Muscle layer of colon (tissue), 2 donors: ENCODE measurements around the gene DVL2.
"Not testable (repeated sequence)": the region's sequence is repeated elsewhere in the genome, so short reads cannot be mapped to it uniquely, and the experiment has no call there.

Experiments used
- H3K27ac ChIP-seq: one replicate; pipeline ENCODE4 v1.7.0; 2013; ENCODE audit warnings: low read depth, mild to moderate bottlenecking, low read length, moderate library complexity
- H3K27me3 ChIP-seq, 2 donors: one replicate each; pipeline ENCODE4 v1.7.0; 2013; ENCODE audit warnings: low read length in 2 of 2, mild to moderate bottlenecking in 2 of 2; ENCODE audit not compliant: insufficient read depth in 2 of 2, control insufficient read depth in 1 of 2
- H3K36me3 ChIP-seq: one replicate; pipeline ENCODE4 v1.7.0; 2013; ENCODE audit warnings: mild to moderate bottlenecking, low read length; ENCODE audit not compliant: insufficient read depth
- H3K4me1 ChIP-seq: one replicate; pipeline ENCODE4 v1.7.0; 2013; ENCODE audit warnings: mild to moderate bottlenecking, low read length; ENCODE audit not compliant: insufficient read depth
- H3K4me3 ChIP-seq, 2 donors: one replicate each; pipeline ENCODE4 v1.7.0; 2013; ENCODE audit warnings: low read length in 2 of 2, low read depth in 1 of 2, mild to moderate bottlenecking in 1 of 2, moderate library complexity in 1 of 2
- H3K9ac ChIP-seq: one replicate; pipeline ENCODE4 v1.7.0; 2013; ENCODE audit warnings: low read length
- H3K9me3 ChIP-seq: one replicate; pipeline ENCODE4 v1.7.0; 2013; ENCODE audit warnings: mild to moderate bottlenecking, low read length
- donor health status: abdominal sarcoma.
- donor health status: Adenocarcinoma of cecum.

Gene DVL2

DNA sequence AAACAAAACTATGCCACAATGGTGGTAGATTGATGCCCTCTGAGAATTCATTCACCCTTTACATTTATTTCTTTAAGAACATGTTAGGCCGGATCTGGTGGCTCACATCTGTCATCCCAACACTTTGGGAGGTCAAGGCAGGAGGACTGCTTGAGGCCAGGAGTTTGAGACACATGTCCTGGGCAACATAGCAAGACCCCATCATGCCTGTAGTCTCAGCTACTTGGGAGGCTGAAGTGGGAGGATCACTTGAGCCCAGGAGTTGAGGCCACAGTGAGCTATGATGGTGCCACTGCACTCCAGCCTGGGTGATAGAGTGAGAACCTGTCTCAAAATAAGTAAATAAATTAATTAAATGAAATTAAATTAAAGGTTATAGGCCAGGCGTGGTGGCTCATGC is 52.2 kb downstream of the DVL2 start:
- not testable (repeated sequence) for H3K4me3 ChIP-seq, H3K36me3 ChIP-seq, H3K9me3 ChIP-seq, H3K27ac ChIP-seq, H3K4me1 ChIP-seq, H3K9ac ChIP-seq
- H3K27me3 ChIP-seq = peaks cover 6 to 15% of the 10 kb centered on the region in 2 donors

DNA sequence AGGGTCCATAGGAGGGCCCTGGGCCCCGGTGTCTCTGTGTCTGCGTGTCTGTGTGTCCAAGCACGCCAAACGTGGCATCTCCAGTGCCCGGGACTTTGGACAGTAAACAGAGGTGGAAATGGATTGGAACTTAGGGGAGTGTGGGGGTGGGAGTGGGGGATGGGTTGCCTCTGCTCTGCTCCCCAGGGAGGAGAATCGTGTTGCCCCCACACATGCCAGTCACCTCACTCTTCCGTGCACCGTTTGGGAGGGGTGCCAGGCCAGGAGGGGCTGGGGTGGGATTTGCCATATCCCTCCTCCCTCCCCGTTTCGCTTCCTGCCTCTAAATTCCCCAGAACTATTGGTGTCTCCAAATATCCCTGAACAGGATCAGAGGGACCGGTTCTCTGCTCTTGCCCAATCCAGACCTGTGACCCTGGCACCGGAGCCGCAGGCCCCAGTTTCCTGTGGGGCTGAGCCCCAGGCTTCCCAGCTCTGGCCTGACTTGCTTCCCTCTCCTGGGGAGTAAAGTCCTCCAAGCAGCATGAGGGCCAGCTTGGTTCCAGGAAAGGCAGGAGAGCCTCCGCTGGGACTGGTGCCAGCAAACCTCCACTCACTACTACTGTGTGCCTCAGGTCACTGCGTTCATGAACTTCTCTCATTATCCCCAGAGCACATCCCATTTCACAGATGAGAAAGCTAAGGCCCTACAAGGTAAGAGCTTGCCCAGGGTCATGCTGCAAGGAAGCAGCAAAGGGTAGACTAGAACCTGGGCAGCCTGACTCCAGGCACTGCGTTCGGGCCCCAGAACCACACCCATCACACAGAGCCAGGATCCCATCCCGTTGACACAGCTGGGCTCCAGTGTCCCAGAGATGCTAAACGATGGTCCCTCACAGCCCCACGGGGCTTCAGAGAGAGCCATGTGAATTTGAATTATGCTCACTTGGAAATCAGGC is 54.7 kb downstream of the DVL2 start, which contains the start of gene ASGR1:
Gene ASGR1, minus strand, starts transcription at position 54 of the 938 bp plus-strand sequence. CDS start 807 bp downstream, outside the sequence.
- H3K9me3 ChIP-seq = no peaks in the 10 kb centered on the region
- H3K4me1 ChIP-seq = peaks cover 11% of the 10 kb centered on the region
- peaks cover 16 to 33% of the 10 kb centered on the region in 2 donors for H3K27me3 ChIP-seq
- no peak within 1 kb of the TSS for H3K4me3 ChIP-seq
- no peak within 1 kb of the TSS for H3K9ac ChIP-seq
- H3K36me3 ChIP-seq = no peaks in the 10 kb centered on the region
- H3K27ac ChIP-seq = no peak within 1 kb of the TSS

DNA sequence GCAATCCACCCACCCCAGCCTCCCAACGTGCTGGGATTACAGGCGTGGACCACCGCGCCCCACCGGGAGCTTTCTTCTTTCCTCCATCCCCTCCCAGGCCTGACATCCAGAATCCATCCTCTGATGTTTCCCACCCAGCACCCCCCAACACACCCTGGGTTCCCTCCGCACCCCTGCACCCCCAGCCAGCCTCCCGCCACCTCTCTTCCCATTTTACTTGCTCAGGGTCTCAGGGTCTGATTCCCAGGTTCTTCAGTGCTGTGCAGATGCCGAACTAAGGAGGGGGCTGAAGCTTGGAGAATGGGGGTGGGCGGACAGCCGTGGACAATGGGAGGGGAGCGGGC is 55.4 kb downstream of the DVL2 start:
- no peaks in the 10 kb centered on the region for H3K36me3 ChIP-seq
- no peaks in the 10 kb centered on the region for H3K9me3 ChIP-seq
- H3K4me3 ChIP-seq = no peak overlapping the region
- peaks cover 19 to 34% of the 10 kb centered on the region in 2 donors for H3K27me3 ChIP-seq
- peaks cover 15% of the 10 kb centered on the region for H3K4me1 ChIP-seq
- H3K27ac ChIP-seq = no peak overlapping the region
- no peak overlapping the region for H3K9ac ChIP-seq

DNA sequence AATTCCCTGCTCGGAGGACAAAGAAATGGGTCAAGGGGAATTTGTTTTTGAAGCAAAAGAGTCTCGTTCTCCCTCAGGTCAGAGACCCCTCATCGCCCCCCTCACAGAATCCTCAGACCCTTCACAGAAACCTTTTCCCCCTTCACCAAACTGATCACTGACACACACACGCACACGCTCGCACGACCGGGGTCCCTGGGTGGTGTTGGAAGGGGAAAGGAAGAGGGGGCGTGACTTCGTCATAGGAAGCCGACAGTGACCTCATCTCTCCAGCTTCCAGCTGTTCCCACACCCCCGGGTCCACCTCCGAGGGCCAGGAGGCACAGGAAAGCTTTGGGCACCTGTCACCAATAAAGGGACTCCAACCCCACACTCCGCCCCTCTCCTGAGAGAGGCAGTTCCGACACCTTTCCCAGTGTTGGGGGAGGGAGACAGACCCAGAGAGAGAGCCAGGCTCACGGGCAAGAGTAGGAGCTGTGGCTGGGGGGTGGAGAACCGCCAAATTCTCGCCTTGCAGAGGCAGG is 56.3 kb downstream of the DVL2 start:
- H3K9ac ChIP-seq = no peak overlapping the region
- no peaks in the 10 kb centered on the region for H3K9me3 ChIP-seq
- H3K4me3 ChIP-seq = peak overlapping the region; percentile 2 to 52
- H3K27me3 ChIP-seq = peaks cover 19 to 41% of the 10 kb centered on the region in 2 donors
- peaks cover 15% of the 10 kb centered on the region for H3K4me1 ChIP-seq
- H3K36me3 ChIP-seq = no peaks in the 10 kb centered on the region
- no peak overlapping the region for H3K27ac ChIP-seq

DNA sequence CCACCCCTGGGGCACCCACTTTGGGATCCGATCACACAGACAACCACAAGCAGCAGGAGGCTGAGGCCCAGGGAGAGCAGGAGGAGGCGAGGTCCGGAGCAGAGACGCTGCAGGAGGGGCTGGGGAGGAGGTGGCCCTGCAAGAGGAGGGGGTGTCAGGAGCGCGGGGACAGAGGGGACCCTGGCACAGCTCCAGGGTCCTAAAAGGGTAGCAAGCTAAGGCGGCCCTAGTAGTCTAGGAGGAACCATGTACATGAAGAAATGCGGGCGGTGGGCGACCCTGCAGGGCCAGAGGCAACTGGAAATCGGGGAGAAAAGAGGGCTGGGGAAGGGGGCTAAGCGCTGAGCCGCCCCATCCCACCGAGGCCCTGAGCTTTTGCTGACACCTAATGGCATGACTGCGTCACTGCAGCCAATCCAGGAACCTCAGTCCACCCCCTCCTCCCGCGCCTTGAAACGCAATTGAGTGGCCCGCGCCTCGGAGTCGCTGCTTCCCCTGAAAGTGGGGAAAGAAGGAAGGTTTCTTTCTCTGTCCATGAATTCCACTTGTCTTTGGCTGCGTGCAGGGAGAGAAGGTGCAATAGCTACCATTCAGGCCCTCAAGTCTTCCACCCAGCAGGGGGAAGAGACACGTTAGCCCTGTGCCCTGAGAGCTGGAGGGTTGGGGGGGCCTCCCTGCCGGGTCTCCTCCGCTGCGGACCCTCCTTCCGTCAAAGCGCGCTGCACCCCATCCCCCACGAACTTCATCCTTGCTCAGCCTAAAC is 56.9 kb downstream of the DVL2 start:
- Histone ChIP-seq H3K9me3 (no peaks in the 10 kb centered on the region), H3K27me3 (peaks cover 19 to 41% of the 10 kb centered on the region in 2 donors), H3K27ac (no peak overlapping the region), H3K4me3 (peak overlapping the region; percentile 2 to 52), H3K9ac (no peak overlapping the region), H3K36me3 (no peaks in the 10 kb centered on the region), H3K4me1 (peaks cover 15% of the 10 kb centered on the region)

DNA sequence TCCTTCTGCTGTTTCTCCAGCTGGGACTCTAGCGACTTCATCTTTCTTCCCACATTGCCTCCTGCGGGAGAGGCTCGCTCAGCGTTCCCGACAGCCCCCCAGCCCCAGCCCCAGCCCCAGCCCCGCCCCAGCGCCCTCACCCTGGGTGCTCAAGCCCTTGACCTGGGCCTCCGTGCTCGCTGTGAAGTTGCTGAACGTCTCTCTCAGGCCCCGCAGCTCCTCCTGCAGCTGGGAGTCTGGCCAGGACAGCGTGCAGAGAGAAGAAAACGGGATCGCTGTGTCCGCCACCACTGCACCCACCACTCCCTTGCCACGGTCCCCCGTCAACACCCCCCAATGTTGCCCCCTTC is 57.5 kb downstream of the DVL2 start:
- Histone ChIP-seq H3K9ac (no peak overlapping the region), H3K4me1 (peaks cover 15% of the 10 kb centered on the region), H3K4me3 (peak overlapping the region; percentile 2 to 52), H3K9me3 (no peaks in the 10 kb centered on the region), H3K36me3 (no peaks in the 10 kb centered on the region), H3K27me3 (peaks cover 19 to 41% of the 10 kb centered on the region in 2 donors), H3K27ac (no peak overlapping the region)

DNA sequence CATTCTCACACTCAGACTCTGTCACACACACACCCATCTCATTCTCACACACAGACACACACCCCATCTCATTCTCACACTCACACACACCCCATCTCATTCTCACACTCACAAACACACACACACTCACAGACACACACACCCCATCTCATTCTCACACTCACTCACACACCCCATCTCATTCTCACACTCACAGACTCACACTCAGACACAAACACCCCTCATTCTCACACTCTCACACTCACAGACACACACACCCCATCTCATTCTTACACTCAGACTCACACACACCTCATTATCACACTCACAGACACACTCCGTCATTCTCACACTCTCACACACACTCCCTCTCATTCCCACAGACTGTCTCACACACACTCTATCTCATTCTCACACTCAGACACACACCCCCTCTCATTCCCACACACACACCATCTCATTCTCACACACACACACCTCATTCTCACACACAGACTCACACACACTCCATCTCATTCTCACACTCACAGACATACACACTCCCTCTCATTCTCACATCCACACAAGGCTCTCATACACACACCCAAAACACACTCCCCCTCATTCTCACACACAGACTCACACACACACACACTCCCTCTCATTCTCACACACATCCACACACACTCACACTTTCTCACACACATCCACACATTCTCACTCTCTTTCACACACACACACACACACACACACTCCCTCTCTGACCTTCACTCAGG is 58.0 kb downstream of the DVL2 start:
- Histone ChIP-seq H3K36me3 (no peaks in the 10 kb centered on the region), H3K27ac (no peak overlapping the region), H3K9ac (no peak overlapping the region), H3K4me1 (peaks cover 15% of the 10 kb centered on the region), H3K4me3 (no peak overlapping the region), H3K9me3 (no peaks in the 10 kb centered on the region), H3K27me3 (peaks cover 19 to 41% of the 10 kb centered on the region in 2 donors)
